Spleen (tissue), 11 donors: ENCODE measurements around the gene PPME1. TPM values are rescaled to one million over a fixed set of nuclear protein-coding genes. Genes with fewer than 3 reads are reported as not detected.

Source experiments
- DNase-seq: peaks from one replicate; pipeline ENCODE4 v3.0.0-alpha.2; 2020
- H3K27ac ChIP-seq, 8 donors: fragments of 200-600 bp; sonication (generic) in 7 of 8; 1 replicate in 4 of 8; 2 replicates in 4 of 8; pipeline versions ENCODE4 v1.5.0 to v1.8.0; 2016 to 2021; ENCODE audit warnings: inconsistent platforms in 4 of 8, mild to moderate bottlenecking in 4 of 8, moderate library complexity in 1 of 8
- H3K27me3 ChIP-seq, 7 donors: fragments of 200-600 bp; sonication (generic) in 6 of 7; replicated peaks in 1 of 7; 1 replicate in 4 of 7; 2 replicates in 3 of 7; pipeline versions ENCODE4 v1.5.0 to v1.8.0; 2016 to 2021; ENCODE audit warnings: inconsistent platforms in 3 of 7, mild to moderate bottlenecking in 1 of 7
- H3K36me3 ChIP-seq, 6 donors: fragments of 200-600 bp; sonication (generic) in 5 of 6; 1 replicate in 4 of 6; 2 replicates in 2 of 6; pipeline versions ENCODE4 v1.5.0 to v1.8.0; 2016 to 2021; ENCODE audit warnings: inconsistent platforms in 2 of 6
- H3K4me1 ChIP-seq, 6 donors: fragments of 200-600 bp; sonication (generic) in 5 of 6; 1 replicate in 3 of 6; 2 replicates in 3 of 6; pipeline versions ENCODE4 v1.5.0 to v1.8.0; 2016 to 2021; ENCODE audit warnings: inconsistent platforms in 3 of 6
- H3K4me3 ChIP-seq, 8 donors: fragments of 200-600 bp; sonication (generic) in 7 of 8; 1 replicate in 4 of 8; 2 replicates in 4 of 8; pipeline versions ENCODE4 v1.5.0 to v1.8.0; 2016 to 2021; ENCODE audit warnings: inconsistent platforms in 4 of 8, mild to moderate bottlenecking in 4 of 8, moderate library complexity in 2 of 8
- H3K9me3 ChIP-seq, 8 donors: fragments of 200-600 bp; sonication (generic) in 7 of 8; 1 replicate in 4 of 8; 2 replicates in 4 of 8; pipeline versions ENCODE4 v1.5.0 to v1.8.0; 2016 to 2021; ENCODE audit warnings: inconsistent platforms in 4 of 8
- CTCF ChIP-seq, 11 experiments: fragments of 200-600 bp in 7 of 11; fragments of 450-650 bp in 4 of 11; sonication (generic) in 4 of 11; IDR thresholded peaks in 8 of 11; conservative IDR thresholded peaks in 3 of 11; 1 replicate in 7 of 11; 2 replicates in 4 of 11; pipeline versions ENCODE4 v1.4.0 to v1.8.0; 2016 to 2021; ENCODE audit warnings: antibody characterized with exemption in 11 of 11, inconsistent platforms in 4 of 11, mild to moderate bottlenecking in 1 of 11
- POLR2A ChIP-seq, 3 donors: fragments of 450-650 bp; IDR thresholded peaks; one replicate each; pipeline ENCODE4 v1.5.1; 2017; ENCODE audit warnings: antibody characterized with exemption in 3 of 3, mild to moderate bottlenecking in 1 of 3
- POLR2AphosphoS5 ChIP-seq, 3 donors: sonication (generic); formaldehyde crosslinking; IDR thresholded peaks; one replicate each; pipeline ENCODE4 v1.5.1; 2017; ENCODE audit warnings: antibody characterized with exemption in 3 of 3
- WGBS, 5 donors: extraction: QIAGEN DNeasy Blood & Tissue Kit in 3 of 5; methylation state at CpG; one replicate each; pipeline versions ENCODE4 v1.1.5 to v1.1.7; 2013 to 2018; 5-methylcytosine and 5-hydroxymethylcytosine counted together
- intact Hi-C: fragments of 100-400 bp; cut with DNase I; formaldehyde crosslinking; loops from one replicate; pipeline ENCODE4 v1.15.0; 2023; ENCODE audit warnings: low total_unique reads
- polyA plus RNA-seq, 3 donors: library from polyadenylated mRNA; stranded (reverse); fragments of 200-250 nt; gene quantifications; one replicate each; pipeline ENCODE4 v1.2.1, GENCODE V29; 2013
- total RNA-seq, 7 donors: library from RNA; depleted of rRNA in 3 of 7; stranded (reverse); fragments of >200 nt in 3 of 7; fragmentation: NEBNext Ultra II Directional in 4 of 7; extraction: Animal tissue kit (Norgen Biotek cat#: 25700) in 4 of 7; gene quantifications; one replicate each; pipeline versions ENCODE4 v1.1.0 to v1.2.1, GENCODE V29; 2016 to 2021
- donor health status: healthy with polysubstance abuse.
- donor health status: DM: no; HTN: no; CAD: no; lungs with moderate emphysema.
- donor health status: DM: no; HTN: no; CAD: no.
- donor health status: Bipolar disorder and iron deficiency.
- donor health status: healthy.
- donor health status: DM: no; HTN: no; CAD: no.
- donor health status: DM: yes; HTN: yes; CAD: no.

Gene PPME1
- total and polyA plus RNA-seq, 10 donors, result 5.9 to 32.0 (median 18.5) TPM

DNA sequence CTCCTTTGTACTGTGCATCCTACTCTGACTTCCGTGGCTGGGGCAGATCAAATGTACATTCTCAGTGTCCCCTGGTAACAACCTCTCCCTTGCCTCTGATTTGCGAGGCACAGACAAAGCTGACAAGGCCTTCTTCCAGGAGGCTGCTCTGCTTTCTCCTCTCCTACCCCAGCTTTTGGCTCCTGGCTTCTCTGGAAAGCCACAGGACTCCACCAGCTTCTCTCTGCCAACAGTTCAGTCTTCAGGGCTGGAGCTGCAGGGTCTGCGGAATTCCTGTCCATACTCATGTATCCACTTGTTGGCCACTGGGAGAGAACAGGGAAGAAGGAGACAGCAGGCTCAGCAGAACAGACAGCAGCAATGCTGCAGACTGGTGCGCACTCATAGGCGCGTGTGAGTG is 95.9 kb downstream of the PPME1 start:
- TF ChIP-seq POLR2AphosphoS5 (IDR thresholded peaks at IDR 0.05), result no peak
- TF ChIP-seq CTCF (IDR thresholded peaks at IDR 0.05 in 8 of 11, conservative IDR thresholded peaks at IDR 0.05 in 3 of 11), result no peak
- no peak for TF ChIP-seq POLR2A (IDR thresholded peaks at IDR 0.05)
- DNase-seq, result no peak
- Histone ChIP-seq H3K4me1 (no peaks in the 10 kb centered on the region), H3K27ac (no peak overlapping the region), H3K4me3 (no peak overlapping the region), H3K27me3 (peaks cover 0 to 4% (median 0%) of the 10 kb centered on the region in 7 donors), H3K36me3 (no peaks in the 10 kb centered on the region), H3K9me3 (no peaks in the 10 kb centered on the region)
- intact Hi-C loops, result no loop called here
- 90 to 97% (median 90%) methylated on average over 6 of the region's 6 CpGs for WGBS, 5 donors

DNA sequence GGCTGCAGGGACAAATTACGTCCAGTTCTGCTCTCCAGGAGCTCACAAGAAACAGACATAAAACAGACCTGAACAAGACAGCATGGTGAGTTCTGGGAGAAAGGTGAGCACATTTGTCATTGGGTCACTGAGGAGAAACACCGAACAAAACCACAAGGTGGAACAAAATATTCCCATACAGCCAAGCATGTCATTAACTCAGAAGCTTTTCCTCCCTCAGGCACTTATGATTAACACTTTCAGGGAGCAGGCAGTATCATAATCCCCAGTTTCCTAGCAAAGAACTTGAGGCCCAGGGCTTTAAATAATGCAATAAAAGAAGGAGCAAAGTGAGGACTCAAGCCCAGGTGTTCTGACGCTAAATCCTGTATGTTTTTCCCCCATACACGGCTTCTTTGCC is 97.4 kb downstream of the PPME1 start:
- H3K27me3 ChIP-seq, result no peaks in the 10 kb centered on the region
- no peaks in the 10 kb centered on the region for H3K36me3 ChIP-seq
- no peak overlapping the region for H3K27ac ChIP-seq
- DNase-seq, result no peak
- TF ChIP-seq CTCF (IDR thresholded peaks at IDR 0.05 in 8 of 11, conservative IDR thresholded peaks at IDR 0.05 in 3 of 11) (no peak), POLR2AphosphoS5 (IDR thresholded peaks at IDR 0.05) (no peak), POLR2A (IDR thresholded peaks at IDR 0.05) (no peak)
- no peak overlapping the region for H3K4me3 ChIP-seq
- H3K4me1 ChIP-seq, result no peaks in the 10 kb centered on the region
- intact Hi-C loops, result no loop called here
- H3K9me3 ChIP-seq, result no peaks in the 10 kb centered on the region
- 58 to 80% (median 76%) methylated on average over 4 of the region's 4 CpGs for WGBS, 5 donors

- H3K27ac ChIP-seq, result no peak overlapping the region
- no peaks in the 10 kb centered on the region for H3K4me1 ChIP-seq
- H3K36me3 ChIP-seq, result no peaks in the 10 kb centered on the region
- 42 to 57% (median 46%) methylated on average over 11 of the region's 11 CpGs for WGBS, 5 donors
- no peaks in the 10 kb centered on the region for H3K9me3 ChIP-seq
- no peak for DNase-seq
- no peak overlapping the region for H3K4me3 ChIP-seq
- intact Hi-C loops, result no loop called here
- peaks cover 0 to 4% (median 0%) of the 10 kb centered on the region in 7 donors for H3K27me3 ChIP-seq
- TF ChIP-seq POLR2AphosphoS5 (IDR thresholded peaks at IDR 0.05) (no peak), POLR2A (IDR thresholded peaks at IDR 0.05) (no peak), CTCF (IDR thresholded peaks at IDR 0.05 in 8 of 11, conservative IDR thresholded peaks at IDR 0.05 in 3 of 11) (no peak)
These were observed 98.2 kb downstream of the PPME1 start for GRCh38 chr11:74269161-74269811.

DNA sequence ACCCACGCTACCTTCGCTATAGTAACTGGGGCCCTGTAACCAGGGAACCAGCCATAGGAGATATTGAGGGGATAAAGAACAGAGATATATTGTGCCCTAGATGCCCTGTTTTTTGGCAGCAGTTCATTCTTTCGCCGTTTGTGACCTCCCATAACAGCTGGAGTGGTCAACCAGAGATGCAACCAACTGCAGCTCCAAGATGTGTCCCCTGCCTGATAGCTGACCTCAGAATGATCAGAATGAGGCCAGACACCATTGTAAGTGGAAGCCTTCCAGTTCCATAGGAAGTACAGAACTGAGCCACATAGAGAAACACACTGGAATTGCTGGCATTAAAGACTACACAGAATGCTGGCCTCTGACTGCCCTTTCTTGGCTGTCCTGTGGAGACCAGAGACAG is 101.2 kb downstream of the PPME1 start:
- peaks cover 0 to 8% (median 0%) of the 10 kb centered on the region in 7 donors for H3K27me3 ChIP-seq
- no peak for TF ChIP-seq POLR2A (IDR thresholded peaks at IDR 0.05)
- no peak for TF ChIP-seq CTCF (IDR thresholded peaks at IDR 0.05 in 8 of 11, conservative IDR thresholded peaks at IDR 0.05 in 3 of 11)
- no peak for TF ChIP-seq POLR2AphosphoS5 (IDR thresholded peaks at IDR 0.05)

More for the DNA sequence above, 101.2 kb downstream of the PPME1 start:
- Histone ChIP-seq H3K4me1 (no peaks in the 10 kb centered on the region), H3K4me3 (no peak overlapping the region), H3K9me3 (no peaks in the 10 kb centered on the region), H3K27ac (no peak overlapping the region), H3K36me3 (no peaks in the 10 kb centered on the region)
- WGBS, 5 donors, result 57 to 94% (median 93%) methylated on average over 4 of the region's 4 CpGs
- intact Hi-C loops, result no loop called here
- DNase-seq, result no peak
